Measurements from ENCODE around the gene ING1. TPM values are rescaled to one million over a fixed set of nuclear protein-coding genes. Genes with fewer than 3 reads are reported as not detected.

The ING1 gene
- total and polyA plus RNA-seq, 12 donors: 4.3 to 28.6 (median 8.9) TPM

DNA sequence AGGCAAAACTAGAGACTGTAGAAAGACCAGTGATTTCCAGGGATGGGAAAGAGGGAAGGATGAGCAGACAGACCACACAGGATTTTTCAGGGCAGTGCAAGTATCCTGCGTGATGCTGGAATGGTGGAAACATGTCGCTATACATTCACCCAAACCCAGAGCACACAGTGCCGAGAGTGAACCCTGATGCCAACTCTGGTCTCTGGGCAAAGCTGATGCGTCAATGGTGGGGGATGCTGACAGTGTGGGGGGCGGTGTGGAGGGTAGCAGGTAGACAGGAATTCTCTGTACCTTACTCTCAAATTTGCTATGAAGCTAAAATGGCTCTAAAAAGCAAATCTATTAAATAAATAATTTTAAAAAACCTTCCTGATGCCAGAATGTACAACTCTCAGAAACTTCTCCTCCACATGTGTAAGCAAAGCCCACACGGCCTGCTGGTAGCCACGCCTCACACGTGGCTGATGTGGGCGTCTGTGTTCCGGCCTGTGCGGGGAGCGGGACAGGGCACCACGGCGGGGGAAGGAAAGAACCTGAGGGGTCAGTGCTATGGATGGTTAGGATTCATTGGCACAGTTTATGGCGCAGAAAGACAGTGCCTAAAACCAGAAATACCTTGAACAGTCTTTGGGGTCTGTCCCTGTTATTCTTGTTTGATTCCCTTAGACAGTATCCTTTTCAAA lies 31.5 kb upstream of the ING1 start:
- intact Hi-C loops (cut with DNase I): loop anchor here in 1 of 2 donors (10.0 kb wide), 1 partner anchor 133 kb away; no protein-coding TSS in a partner anchor
- Histone ChIP-seq H3K4me1 (replicated peaks in 1 of 2) (no peaks in the 10 kb centered on the region), H3K27ac (no peak overlapping the region), H3K9me3 (replicated peaks in 1 of 3) (no peaks in the 10 kb centered on the region), H3K4me3 (no peak overlapping the region), H3K27me3 (no peaks in the 10 kb centered on the region), H3K36me3 (replicated peaks in 1 of 2) (peaks cover 0 to 60% of the 10 kb centered on the region in 2 donors)
- peak in 1 of 7 donors; percentile 24 for DNase-seq
- 86 to 88% (median 87%) methylated on average over 15 of the region's 15 CpGs for WGBS, 4 donors
- TF ChIP-seq, protein P1, sequence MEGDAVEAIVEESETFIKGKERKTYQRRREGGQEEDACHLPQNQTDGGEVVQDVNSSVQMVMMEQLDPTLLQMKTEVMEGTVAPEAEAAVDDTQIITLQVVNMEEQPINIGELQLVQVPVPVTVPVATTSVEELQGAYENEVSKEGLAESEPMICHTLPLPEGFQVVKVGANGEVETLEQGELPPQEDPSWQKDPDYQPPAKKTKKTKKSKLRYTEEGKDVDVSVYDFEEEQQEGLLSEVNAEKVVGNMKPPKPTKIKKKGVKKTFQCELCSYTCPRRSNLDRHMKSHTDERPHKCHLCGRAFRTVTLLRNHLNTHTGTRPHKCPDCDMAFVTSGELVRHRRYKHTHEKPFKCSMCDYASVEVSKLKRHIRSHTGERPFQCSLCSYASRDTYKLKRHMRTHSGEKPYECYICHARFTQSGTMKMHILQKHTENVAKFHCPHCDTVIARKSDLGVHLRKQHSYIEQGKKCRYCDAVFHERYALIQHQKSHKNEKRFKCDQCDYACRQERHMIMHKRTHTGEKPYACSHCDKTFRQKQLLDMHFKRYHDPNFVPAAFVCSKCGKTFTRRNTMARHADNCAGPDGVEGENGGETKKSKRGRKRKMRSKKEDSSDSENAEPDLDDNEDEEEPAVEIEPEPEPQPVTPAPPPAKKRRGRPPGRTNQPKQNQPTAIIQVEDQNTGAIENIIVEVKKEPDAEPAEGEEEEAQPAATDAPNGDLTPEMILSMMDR (IDR thresholded peaks at IDR 0.05): no peak
- TF ChIP-seq POLR2A (IDR thresholded peaks at IDR 0.05): no peak

DNA sequence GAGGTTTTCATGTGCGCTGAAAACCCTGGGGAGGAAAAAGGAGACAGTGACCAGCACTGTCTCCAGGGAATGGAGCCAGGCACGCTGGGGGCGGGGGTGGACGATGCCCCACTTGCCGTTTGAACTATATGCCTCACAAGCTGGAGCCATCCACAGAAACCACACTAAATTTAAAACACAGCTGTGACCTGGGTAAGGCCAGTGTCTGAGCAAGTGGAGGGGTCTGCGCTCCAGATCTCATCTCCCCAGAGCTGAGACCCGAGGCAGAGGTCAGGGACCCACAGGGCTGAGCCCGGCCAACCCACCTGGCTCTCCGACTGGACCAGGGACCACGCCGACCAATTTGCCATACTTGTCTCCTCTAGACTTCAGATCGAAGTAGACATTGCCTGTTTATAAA lies 30.8 kb upstream of the ING1 start:
- intact Hi-C loops (cut with DNase I): loop anchor here in 1 of 2 donors (10.0 kb wide), 1 partner anchor 132 kb away; no protein-coding TSS in a partner anchor
- H3K4me1 ChIP-seq (replicated peaks in 1 of 2): no peaks in the 10 kb centered on the region
- DNase-seq: peak in 1 of 7 donors; percentile 41
- no peak overlapping the region for H3K27ac ChIP-seq
- peaks cover 0 to 68% of the 10 kb centered on the region in 2 donors for H3K36me3 ChIP-seq (replicated peaks in 1 of 2)
- H3K4me3 ChIP-seq: no peak overlapping the region
- no peaks in the 10 kb centered on the region for H3K27me3 ChIP-seq
- H3K9me3 ChIP-seq (replicated peaks in 1 of 3): no peaks in the 10 kb centered on the region
- 86 to 91% (median 88%) methylated on average over 12 of the region's 12 CpGs for WGBS, 4 donors
- TF ChIP-seq, protein P1 (IDR thresholded peaks at IDR 0.05): no peak
- no peak for TF ChIP-seq POLR2A (IDR thresholded peaks at IDR 0.05)

DNA sequence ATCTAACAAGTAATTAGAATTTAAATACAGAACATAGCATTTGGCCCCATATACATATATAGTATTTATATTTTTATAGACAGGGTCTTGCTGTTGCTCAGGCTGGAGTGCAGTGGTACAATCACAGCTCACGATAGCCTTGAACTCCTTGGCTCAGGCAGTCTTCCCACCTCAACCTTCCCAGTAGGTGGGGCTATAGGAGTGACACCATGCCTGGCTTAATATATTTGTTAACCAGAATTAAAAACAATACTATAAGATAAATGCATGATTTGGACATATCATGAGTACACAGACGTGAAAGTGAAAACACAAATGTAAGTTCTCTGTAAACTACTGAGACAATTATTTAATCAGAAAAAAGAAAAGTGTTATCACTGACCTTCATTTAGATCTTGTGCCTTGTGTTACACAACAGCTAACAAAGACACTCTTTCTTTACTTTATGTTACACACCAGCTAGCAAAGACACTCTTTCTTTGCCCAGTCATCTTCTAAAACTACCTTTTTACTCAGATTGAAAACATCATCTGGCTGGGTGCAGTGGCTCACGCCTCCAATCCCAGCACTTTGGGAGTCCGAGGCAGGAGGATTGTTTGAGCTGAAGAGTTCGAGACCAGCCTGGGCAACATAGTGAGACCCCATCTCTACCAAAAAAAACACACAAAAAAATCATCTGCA lies 30.2 kb upstream of the ING1 start:
- Histone ChIP-seq H3K27ac (peak overlapping the region in 1 of 5 donors; percentile 32), H3K36me3 (replicated peaks in 1 of 2) (peaks cover 0 to 69% of the 10 kb centered on the region in 2 donors), H3K4me1 (replicated peaks in 1 of 2) (no peaks in the 10 kb centered on the region), H3K4me3 (no peak overlapping the region), H3K27me3 (no peaks in the 10 kb centered on the region), H3K9me3 (replicated peaks in 1 of 3) (no peaks in the 10 kb centered on the region)
- DNase-seq: peak in 5 of 7 donors; percentile 45 to 62 (median 51)
- 69 to 72% (median 71%) methylated on average over 5 of the region's 5 CpGs for WGBS, 4 donors
- TF ChIP-seq, protein P1 (IDR thresholded peaks at IDR 0.05): peak; percentile 7 to 70 (median 38)
- no peak for TF ChIP-seq POLR2A (IDR thresholded peaks at IDR 0.05)
- intact Hi-C loops (cut with DNase I): loop anchor here in 1 of 2 donors (10.0 kb wide), 1 partner anchor 131 kb away; no protein-coding TSS in a partner anchor

DNA sequence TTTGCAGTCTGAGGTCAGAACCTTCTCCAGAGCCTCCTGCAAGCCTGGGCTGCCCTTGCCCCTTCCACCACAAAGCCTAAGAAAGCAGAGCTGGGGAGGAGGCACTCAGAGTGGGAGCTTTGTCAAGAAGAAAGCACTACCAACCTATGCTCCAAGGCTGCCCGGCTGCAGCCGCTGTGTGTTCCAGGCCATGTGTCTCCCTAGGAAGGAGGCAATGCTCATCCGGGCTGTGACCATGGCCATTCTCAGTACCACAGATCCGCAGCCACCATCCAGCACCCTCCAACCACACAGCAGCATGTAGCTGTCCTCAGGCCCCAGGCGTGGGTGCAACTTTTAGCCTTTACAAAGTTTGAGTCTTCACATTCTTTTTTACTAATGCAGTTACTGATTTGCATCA lies 29.6 kb upstream of the ING1 start:
- H3K27me3 ChIP-seq: no peaks in the 10 kb centered on the region
- no peak for TF ChIP-seq POLR2A (IDR thresholded peaks at IDR 0.05)
- TF ChIP-seq, protein P1 (IDR thresholded peaks at IDR 0.05): no peak
- intact Hi-C loops (cut with DNase I): loop anchor here in 1 of 2 donors (10.0 kb wide), 1 partner anchor 131 kb away; no protein-coding TSS in a partner anchor
- no peak overlapping the region for H3K4me3 ChIP-seq
- DNase-seq: peak in 2 of 7 donors; percentile 15 to 41
- no peaks in the 10 kb centered on the region for H3K9me3 ChIP-seq (replicated peaks in 1 of 3)
- 87 to 94% (median 90%) methylated on average over 3 to 5 of the region's 5 CpGs; no CpG with 5 or more reads in 1 of the 4 donors for whole genome bisulfite sequencing, 4 donors
- H3K27ac ChIP-seq: peak overlapping the region in 1 of 5 donors; percentile 32
- no peaks in the 10 kb centered on the region for H3K4me1 ChIP-seq (replicated peaks in 1 of 2)
- peaks cover 0 to 64% of the 10 kb centered on the region in 2 donors for H3K36me3 ChIP-seq (replicated peaks in 1 of 2)

Measured in adrenal gland (tissue), 12 donors.